ENCODE results near the gene DPP8.

Gene DPP8

DNA sequence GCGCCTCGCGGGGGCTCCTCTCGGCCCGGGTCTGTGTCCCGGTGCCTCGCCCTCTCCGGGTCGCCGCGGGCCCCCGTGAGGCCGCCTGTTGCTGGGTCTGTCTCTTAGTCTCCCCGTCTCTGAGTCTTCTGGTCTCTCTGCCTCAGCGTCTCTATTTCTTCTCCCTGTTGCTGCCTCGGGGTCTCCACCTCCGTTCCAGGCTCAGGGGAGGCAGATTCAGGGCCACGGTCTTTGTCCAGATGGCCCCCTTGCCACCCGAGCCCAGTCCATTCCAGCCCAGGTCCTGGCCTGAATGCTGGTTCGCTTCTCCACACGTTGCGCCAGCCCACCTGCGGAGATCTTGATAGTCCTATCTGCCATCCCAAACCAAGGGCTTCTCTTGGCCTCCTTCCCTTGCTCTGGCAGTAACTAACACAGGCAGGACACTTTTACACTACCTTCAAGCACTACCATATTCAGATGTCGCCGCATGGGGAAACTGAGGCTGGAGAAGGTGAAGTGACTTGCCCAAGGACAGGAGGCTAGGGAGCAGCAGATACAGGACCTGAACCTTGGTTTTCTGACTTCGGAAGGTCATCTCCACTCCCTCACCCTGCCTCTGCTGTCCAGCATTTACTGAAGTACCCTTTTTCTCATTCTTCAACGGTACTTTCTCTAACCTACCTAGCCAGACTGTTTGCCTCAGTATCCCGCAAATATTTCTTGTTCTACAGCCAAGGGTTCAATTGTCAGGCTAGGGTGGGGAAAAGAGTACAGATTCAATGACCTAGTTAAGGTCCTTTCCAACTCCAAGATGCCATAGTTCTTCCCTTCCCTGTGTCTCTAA, 94.1 kb downstream of the DPP8 start:
- DNase-seq = no peak

DNA sequence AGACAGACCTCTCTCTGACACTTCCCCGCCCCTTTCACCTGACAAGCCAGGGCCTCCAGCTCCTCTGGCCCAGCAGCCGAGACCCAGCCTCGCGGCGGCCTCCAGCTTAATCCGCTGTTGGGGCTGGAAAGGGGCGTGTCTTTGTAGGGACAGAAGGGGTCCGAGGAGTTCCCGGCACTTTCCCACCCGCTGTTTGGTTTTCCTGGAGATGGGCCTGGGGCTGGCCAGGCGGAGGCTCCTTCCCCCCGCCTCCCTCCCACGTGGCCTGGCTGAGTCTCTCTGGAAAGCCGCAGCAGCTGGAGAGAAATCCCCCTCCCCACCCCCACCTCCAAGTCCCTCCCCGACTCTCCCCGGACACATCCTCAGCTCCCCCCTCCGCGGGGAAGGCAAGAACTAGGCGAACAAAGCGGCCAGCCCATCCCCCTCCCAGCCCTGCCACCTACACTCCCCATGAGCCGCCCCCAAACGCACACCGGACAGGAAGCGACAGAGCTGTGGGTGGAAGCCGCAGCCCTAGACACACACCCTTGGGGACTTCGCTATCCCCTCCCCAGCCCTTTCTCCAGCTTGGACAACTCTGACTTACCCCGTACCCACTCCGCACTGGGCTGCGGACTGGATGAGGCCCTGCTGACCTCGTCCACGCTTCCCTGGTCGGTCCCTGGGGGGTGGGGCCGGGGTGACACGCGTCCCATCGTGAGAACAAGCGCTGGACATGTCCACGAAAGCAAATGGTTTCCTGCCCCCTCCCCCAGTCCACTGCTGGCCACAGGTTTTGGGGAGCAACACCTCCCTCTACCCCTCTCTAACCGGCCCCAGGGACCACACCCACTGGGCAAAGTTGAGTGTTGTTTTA, 95.9 kb downstream of the DPP8 start:
- no peak for DNase-seq

DNA sequence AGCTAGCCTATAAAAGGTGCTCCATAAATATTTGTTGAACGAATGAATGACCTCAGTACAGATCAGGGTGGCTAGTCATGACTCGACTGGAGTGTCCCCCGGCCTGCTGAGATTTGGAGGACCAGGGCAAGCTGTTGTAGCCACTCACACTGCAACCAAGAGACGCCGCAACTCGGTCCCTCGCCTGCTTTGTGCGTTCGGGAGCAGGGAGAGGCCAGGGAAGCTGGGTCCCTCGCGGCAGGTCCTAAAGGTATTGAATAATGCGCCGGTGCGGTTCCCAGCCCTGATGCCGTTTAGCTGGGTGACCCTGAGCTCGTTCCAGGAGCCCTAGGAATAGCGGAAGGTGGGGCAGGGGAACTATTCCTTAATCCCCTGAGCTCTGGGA, 96.5 kb downstream of the DPP8 start:
- DNase-seq = no peak

DNA sequence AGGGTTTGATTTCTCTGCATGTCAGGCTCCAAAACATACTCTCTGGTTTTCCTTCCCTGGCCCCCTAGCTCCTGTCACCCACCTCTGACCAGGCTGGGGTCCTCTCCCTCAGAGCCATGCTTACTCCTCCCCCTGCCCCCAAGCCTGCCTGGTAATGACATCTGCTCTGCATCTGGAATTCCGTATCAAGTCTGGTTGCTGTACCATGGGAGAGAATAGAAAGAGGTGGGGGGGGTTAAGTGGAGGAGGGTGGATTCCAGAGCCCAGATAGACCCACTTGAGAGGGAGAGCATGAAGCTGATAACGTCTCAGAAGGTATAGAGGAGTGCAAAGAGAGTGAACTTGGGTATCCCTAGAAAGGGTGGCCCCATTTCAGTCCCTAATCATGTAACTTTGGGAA, 98.9 kb downstream of the DPP8 start:
- DNase-seq = no peak

DNA sequence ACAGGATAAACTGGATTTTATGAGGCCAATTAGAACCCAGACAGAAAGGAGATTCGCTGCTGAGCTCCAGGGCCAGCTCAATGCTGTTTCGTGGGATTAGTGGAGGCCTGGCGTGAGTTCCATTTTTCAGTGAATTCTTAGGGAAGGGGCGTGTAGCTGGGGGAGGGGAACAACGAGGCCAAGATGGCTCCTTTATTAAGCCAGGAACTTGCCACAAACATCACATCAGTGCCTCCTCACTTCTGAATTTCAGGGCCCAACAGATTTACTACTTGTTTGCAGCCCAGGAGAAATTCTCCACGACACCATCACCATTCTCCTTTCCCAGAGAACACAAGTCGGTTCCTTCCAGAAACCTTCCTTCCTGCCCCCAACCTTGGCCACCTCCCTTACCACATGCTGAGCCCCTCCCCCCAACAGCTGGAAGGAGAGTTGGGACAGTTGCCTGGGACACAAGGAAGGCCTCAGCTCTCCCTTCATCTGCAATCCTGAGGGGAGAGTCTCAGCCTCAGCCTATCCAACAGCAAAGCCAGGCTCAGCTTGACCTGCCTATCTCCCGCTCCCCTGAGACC, 100.6 kb downstream of the DPP8 start:
- DNase-seq = no peak

DNA sequence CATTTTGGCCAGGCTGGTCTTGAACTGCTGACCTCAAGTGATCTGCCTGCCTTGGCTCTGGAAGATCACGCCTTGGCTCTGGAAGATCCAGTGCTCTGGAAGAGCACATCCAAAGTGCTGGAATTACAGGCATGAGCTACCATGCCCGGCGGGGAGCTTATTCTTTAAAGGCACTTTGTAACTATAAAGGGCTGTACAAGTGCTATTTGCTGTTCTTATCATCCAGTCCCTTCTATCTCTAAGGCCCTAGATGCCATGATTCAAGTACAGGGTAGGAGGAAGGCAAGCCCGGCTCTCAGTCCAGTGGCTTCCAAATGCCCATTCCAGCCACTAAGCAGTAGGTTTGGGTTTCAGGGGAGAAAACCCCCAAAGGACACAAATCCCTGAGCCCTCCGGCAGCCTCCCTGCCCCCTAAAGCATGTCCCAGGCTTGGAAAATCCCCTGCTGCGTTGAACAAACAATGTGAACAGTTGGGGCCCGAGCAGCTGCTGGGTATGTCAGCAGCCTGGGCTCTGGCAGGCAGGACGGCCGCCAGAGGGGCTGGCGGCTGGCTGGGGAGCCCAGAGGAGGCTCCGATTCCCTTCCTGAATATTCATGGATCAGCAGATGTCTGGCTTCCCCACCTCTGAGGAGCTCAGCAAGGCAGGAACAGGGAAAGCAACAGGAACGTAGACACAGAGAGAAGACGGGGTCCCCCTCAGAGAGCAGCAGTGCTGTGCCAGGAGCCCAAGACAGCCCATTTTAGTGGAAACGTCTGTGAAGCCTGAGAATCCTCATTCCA, 102.5 kb downstream of the DPP8 start:
- no peak for DNase-seq

DNA sequence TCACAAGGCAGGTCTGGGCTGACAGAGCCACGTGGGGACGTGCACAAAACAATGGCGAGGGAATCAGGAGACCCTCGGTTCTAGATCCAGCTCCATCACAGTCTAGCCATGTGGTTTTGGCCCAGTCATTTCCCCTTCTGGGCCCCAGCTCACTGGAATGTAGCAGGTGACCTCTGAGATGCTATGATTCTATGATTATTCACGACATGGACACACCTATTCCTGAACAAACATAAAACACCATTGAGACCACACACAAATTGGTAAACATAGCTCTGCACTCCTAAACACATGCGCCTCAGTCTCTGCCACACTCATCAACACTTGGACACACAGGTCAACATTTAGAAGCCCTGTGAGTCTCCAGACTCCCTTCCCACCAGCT, 103.7 kb downstream of the DPP8 start:
- DNase-seq = no peak

DNA sequence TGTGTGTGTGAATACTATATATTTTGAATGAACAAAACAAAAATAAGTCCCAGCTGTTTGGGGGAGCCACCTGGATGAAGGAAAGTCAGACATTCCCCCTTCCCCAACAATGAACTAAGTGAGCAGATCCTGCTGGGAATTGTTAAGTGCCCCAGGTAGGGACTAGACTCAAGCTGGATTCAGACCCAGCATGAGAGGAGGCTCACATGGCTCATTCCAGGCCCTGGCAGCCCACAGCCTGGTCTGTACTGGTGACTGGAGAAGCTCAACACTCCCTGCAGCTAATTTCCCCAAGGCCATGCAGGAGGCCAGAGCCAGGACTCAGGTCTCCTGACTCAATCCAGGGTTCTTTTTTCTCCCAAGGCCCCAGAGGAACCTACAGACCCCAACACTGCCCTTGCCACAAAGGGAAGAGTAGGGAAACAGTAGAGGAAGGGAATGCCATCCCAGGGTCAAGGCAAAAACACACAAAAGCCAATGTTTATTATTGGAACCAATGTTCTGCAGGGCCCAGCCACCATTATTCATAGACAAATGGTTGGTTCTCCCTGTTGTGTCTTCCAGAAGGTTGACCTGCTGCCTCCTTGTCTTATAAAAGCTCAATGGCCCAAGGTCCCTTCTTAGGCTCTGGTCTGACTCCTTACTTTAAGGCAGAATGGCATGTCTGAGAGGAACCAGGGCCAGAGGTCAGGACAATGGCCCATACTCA, 104.3 kb downstream of the DPP8 start:
- no peak for DNase-seq

DNA sequence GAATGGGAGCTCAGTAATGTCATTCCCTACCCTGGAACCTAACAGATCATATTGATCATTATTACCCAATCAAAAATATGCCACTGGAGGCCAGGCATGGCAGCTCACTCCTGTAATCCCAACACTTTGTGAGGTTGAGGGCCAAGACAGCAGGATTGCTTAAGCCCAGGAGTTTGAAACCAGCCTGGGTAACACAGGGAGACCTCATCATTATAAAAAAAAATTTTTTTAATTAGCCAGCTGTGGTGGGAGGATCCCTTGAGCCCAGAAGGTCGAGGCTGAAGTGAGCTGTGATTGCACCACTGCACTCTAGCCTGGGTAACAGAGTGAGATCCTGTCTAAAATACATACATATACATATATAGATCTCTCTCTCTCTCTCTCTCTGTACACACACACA, 104.9 kb downstream of the DPP8 start:
- no peak for DNase-seq

DNA sequence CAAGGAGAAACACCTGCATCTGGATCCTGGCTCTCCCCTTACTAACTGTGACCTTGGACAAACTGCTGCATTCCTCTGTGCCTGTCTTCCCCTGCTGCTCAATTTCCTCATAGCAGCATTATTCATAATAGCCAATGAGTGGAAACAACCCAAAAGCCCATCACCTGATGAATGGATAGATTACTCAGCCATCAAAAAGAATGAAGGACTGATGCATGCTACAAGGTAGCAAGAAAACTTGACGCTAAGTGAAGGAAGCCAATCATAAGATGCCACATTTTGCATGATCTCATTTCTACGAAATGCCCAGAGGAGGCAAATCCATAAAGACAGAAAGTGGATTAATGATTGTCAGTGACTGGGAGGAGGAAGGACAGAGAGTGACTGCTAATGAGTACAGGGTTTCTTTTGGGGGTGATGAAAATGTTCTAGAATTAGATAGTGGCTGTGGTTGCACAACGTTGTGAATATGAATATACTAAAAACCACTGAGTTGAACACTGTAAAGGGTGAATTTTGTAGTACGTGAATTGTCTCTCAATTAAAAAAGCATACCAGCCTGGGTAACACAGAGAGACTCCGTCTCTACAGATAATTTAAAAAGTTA, 105.9 kb downstream of the DPP8 start:
- DNase-seq = no peak

DNA sequence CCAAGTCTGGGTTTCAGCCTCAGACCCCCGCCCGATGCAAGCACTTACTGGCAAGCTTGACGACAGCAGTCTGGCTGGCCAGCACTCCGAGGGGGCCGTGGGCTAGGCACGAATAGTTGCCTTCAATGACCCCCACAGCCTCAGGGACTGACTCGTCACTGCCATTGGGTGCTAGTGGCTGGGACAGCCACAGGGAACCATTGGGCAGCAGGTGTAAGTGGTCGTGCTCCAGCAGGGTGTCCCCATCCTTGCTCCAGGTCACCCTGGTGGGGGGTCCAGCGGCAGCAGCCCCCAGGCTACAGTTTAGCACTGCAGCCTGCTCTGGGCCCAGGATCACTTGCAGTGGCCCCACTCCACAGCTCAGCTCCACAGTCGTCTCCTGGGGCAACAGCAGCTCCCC, 106.5 kb downstream of the DPP8 start:
- no peak for DNase-seq

DNA sequence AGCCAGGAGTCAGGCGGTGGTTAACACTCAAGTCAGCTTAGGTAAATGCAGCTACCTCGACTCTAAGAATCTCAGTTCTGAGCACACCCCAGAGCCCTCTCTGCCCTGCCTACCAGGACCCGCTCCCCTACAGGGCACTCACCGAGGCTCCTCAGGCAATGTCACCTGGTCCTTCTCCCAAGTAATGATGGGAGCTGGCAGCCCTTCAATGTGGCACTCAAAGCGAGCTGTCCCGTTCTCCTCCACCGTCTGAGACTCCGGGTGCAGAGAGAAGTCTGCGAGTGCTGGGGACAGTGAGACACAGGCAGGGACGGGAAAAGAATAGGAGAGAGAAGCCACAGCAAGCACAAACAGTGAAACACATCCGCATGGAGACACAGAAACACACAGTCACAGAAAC, 107.5 kb downstream of the DPP8 start:
- no peak for DNase-seq

DNA sequence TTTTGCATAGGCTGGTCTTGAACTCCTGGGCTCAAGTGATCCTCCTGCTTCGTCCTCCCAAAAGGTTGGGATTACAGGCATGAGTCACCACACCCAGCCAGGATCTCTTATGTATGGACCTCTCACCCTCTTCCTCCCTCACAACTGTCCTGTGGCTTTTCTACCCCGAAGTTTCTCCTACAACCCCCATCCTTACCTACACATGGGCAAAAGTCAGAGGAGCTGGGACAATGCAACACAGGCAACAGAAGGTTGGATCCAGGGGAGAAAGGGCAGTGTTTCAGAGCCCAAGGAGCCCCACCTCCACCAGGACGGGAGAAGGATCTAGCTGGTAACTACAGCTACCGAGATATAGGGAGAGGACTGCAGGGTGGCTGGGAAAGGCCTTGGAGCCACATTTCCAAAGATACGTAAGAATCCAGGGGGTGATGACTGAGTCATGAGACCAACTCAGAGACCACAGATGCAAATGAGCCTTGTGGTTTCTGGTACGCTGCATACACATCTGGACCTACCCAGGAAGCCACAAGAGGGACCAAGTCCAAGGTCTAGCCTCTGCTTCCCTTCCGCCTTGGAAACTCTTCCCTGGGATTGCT, 108.4 kb downstream of the DPP8 start:
- DNase-seq = no peak

DNA sequence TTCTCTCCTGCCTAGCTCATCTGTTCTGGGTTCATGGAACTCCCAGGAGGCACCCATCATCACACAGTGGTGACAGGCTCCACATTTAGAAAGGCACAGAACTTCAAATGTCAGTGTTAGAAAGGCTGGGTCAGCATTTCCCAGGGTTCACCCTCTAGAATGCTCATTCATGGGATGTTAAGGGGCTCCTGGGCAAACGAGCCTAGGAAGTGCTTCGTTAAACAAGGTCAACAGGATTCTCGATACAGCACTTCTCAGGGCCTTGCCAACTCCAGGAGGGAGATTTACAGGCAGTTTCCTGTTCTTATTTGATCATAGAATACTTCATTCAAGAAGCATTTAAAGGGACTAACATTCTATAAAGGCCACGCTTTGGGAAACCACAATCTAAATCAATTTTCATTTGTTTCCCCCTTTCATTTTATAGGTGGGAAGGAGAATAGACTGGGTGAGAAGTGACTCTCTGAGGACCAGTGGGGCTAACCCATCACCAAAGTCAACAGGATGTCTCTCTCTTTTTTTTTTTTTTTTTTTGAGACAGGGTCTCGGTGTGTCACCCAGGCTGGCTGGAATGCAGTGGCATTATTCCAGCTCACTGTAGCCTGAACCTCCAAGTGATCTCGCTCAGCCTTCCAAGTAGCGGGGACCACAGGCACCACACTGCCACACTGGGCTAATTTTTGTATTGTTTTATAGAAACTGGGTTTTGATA, 109.0 kb downstream of the DPP8 start:
- no peak for DNase-seq

DNA sequence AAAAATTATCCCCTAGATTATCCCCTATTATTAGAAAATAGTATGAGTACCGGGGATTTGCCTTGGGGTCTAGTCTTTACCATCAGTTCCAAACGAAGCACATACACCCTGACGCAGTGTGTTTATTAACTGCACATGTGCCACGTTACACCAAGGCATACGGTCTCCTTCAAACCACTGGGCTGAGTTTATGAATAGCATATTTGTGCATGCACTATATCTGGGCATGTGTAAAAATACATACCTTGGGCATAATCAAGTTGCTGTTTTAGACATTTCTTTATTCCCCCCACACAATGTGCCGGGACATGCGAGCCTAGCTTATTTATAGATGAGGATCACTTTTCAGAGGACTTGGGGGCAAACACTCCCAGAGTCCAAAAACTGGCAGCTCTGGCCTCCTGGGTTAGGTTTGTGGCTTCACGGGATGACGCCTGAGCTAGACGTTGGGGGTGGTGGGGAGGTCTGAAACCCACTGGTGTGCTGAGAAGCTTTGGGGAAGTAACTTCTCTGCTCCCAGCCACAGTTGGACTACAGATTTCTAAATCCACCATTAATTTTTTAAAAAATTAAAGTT, 111.0 kb downstream of the DPP8 start:
- DNase-seq = no peak

DNA sequence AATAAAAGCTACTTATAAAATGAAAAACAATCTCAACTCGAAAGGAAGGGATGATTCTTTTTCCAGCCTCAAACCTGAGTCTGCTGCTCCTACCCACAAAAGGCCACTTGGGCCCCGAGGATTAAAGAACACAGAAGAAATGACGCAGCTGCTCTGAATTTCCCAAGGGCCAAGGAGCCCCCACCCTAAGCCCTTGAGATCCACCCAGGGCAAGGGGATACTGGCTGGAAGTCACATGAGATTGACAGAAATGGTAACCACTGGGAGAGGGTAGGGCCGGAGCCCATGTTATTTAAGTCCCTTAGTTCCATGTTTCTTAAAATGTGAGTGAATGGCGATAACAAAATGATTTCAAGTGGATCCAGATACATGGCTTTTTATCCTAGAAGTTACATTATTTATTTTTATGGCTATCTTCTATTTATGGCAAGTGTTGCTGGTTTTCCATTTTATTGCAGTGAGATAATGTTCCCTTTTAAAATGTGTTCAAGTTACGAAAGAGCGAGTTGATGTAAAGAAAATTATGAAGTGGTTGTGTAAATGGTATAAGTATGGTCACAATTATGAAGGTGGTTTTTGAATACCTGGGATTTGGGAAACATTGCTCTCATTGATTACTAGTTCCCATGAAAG, 111.6 kb downstream of the DPP8 start:
- no peak for DNase-seq

DNA sequence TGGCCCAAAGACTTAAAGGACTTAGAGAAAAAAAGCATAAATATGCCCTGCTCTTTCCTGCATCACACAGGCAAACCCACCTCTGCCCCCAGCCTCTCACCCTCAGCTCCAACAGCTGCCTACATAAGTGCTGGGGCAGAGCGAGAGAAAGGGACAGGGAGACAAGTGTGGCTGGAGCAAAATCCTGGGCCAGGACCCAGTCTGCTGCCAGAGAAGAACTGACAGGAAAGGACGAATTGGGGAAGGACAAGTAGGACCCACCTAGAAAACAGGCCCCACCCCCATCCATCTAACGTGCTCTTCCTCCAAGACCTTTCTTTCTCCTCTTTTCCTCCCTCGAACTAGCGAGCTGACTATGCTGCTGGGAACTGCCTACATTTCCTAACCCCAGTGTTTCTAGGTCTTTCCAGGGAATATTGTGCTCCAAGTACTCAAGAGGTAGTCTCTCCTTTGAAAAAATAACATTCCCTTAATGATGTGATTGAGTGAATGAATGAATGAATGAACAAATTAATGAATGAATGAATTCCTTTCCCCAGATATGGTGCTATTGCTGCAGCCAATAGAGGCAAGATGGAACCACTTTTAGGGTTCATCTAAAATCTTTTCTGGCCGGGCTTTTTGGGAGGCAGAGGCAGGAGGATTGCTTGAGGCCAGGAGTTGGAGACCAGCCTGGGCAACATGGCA, 113.2 kb downstream of the DPP8 start:
- no peak for DNase-seq

DNA sequence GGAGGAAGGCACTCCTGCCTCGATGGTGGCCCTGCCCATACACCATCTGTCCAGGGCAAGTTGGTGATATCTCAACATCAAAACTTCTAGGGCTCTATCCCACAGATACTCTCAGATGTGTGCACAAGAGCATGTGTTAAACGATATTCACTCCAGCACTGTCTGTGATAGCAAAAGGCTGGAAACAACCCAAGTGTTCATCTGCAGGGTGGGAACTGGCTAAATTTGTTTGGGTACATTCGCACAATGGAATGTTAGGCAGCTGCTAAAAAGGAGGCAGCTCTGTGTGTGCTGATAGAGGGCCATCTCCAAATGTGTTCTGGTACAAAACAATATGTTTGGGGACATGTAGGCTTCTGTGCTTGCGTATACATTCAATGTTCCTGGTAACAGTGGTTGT, 114.5 kb downstream of the DPP8 start:
- DNase-seq = no peak

DNA sequence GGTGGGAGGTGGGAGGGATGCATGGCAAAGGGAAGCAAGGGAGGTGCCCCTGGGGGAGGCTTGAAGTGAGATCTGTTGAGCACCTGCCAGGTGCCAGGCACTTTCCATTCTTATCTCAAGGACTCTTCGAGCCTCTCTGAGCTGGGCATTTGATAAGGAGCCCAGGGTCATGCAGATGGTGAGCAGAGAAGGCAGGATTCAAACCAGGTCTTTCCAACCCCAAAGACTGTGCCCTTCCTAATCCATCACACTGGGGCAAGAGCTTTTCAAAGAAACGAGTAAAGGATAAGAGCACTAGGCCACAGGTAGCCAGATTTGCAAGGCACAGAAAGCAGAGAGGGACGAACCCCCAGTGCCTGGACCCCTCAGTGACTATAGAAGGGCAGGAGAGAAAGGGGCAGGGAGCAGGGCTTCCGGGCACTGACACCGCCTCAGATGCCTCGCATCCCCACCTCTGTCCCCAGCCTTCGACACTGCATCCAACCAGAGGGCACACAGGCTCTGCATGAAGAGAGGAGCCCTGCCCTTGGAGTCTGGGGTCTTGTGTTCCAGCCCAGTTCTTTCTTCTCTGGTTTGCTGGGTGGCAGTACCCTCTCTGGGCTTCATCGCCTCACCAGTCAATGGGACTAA, 115.8 kb downstream of the DPP8 start:
- DNase-seq = no peak

Measured in NCI-H1436 (cell line).